ENCODE measurements around the gene RPS6KA5.

The RPS6KA5 gene

DNA sequence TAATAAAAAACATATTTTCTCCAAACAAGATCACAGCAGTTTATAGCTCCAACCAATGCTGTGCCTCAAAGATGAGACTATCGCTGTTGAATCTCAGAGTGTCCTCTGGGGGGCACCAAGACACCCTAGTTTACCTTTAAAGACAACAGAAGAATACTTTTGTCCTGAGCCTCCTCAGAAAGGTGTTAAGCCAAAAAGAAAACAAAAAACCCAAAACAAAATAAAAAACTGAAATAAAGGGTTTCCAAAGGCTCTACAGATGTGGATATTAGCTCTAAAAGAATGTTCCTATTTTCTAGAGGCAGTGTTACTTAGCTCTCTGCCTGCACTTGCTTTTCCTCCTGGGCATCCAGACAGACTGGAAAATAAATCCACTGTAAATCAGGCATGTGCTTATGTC is 157.3 kb downstream of the RPS6KA5 start:
- Mint-ChIP-seq H3K9me3 (no peaks in the 10 kb centered on the region), H3K36me3 (ENCODE audit: low read depth) (peaks cover 7% of the 10 kb centered on the region), H3K27me3 (ENCODE audit: low read depth) (no peaks in the 10 kb centered on the region), H3K4me3 (no peak overlapping the region), H3K4me1 (no peaks in the 10 kb centered on the region), H3K27ac (no peak overlapping the region)
- peak; percentile 67 to 81 (median 72) for TF ChIP-seq CTCF (IDR thresholded peaks at IDR 0.05; ENCODE audit: unreplicated experiment in 3 of 3)

DNA sequence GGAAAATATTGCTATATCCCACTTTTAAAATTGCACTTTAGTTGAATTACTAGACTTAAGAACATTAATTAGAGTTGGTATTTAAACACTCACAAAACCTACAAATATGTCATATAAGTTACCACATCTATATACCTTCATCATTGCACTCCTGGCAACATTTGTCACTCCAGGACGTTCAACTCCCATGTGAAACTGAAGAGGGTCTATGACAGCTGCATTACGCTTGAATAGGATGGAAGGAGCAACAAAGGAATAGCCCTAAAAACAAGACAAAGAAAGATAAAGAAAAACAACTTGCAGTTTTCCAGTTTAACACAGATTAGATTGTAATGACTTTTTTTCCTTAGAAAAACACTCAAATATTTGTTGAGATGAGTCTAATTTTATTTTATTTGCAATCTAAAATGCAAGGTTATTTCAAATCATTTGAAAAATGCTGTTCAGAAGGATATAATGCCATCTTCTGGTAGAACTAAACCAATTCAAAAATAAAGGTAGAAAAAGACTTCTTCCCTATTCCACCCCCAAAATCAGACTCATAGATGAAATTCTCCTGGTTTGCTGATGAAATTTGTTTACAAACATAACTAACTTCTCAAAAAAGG is 159.9 kb downstream of the RPS6KA5 start:
- no peaks in the 10 kb centered on the region for H3K4me1 Mint-ChIP-seq
- TF ChIP-seq CTCF (IDR thresholded peaks at IDR 0.05; ENCODE audit: unreplicated experiment in 3 of 3): peak in 2 of 3 experiments; percentile 14 to 22
- peaks cover 14% of the 10 kb centered on the region for H3K36me3 Mint-ChIP-seq (ENCODE audit: low read depth)
- H3K4me3 Mint-ChIP-seq: no peak overlapping the region
- no peaks in the 10 kb centered on the region for H3K27me3 Mint-ChIP-seq (ENCODE audit: low read depth)
- H3K27ac Mint-ChIP-seq: no peak overlapping the region
- no peaks in the 10 kb centered on the region for H3K9me3 Mint-ChIP-seq

- TF ChIP-seq CTCF (IDR thresholded peaks at IDR 0.05; ENCODE audit: unreplicated experiment in 3 of 3): no peak
- Mint-ChIP-seq H3K27ac (no peak overlapping the region), H3K9me3 (no peaks in the 10 kb centered on the region), H3K4me1 (peaks cover 9% of the 10 kb centered on the region), H3K4me3 (no peak overlapping the region), H3K27me3 (ENCODE audit: low read depth) (no peaks in the 10 kb centered on the region), H3K36me3 (ENCODE audit: low read depth) (peaks cover 14% of the 10 kb centered on the region)
Observed at GRCh38 chr14:90897022-90897421, 163.4 kb downstream of the RPS6KA5 start.

- Mint-ChIP-seq H3K4me3 (no peak overlapping the region), H3K36me3 (ENCODE audit: low read depth) (peaks cover 14% of the 10 kb centered on the region), H3K4me1 (peaks cover 9% of the 10 kb centered on the region), H3K27ac (no peak overlapping the region), H3K9me3 (no peaks in the 10 kb centered on the region), H3K27me3 (ENCODE audit: low read depth) (no peaks in the 10 kb centered on the region)
- no peak for TF ChIP-seq CTCF (IDR thresholded peaks at IDR 0.05; ENCODE audit: unreplicated experiment in 3 of 3)
Observed at GRCh38 chr14:90894241-90894640, 166.2 kb downstream of the RPS6KA5 start.

- H3K4me1 Mint-ChIP-seq: peaks cover 9% of the 10 kb centered on the region
- H3K36me3 Mint-ChIP-seq (ENCODE audit: low read depth): peaks cover 9% of the 10 kb centered on the region
- TF ChIP-seq CTCF (IDR thresholded peaks at IDR 0.05; ENCODE audit: unreplicated experiment in 3 of 3): no peak
- no peaks in the 10 kb centered on the region for H3K9me3 Mint-ChIP-seq
- H3K27ac Mint-ChIP-seq: no peak overlapping the region
- no peaks in the 10 kb centered on the region for H3K27me3 Mint-ChIP-seq (ENCODE audit: low read depth)
- H3K4me3 Mint-ChIP-seq: no peak overlapping the region
Observed at GRCh38 chr14:90893510-90893909, 166.9 kb downstream of the RPS6KA5 start.

DNA sequence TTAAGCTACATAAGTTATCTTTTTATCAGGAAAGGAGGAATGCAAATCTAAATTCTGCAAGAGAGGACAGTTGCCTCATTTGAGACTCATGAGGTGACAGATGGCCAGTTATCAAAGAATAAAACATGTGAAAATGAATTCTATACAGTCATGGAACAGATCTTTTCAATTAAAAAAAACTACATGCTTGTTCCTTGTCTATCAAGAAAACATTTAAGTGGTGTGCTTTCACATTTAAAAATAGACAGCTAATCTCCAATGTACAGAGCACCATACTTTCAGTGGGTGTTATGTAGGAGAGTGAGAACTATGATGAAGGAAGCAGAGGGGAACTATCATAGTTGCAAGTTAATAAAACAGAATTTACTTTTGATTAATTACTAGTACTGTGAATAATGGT is 167.5 kb downstream of the RPS6KA5 start:
- Mint-ChIP-seq H3K27ac (no peak overlapping the region), H3K4me1 (peaks cover 9% of the 10 kb centered on the region), H3K9me3 (no peaks in the 10 kb centered on the region), H3K36me3 (ENCODE audit: low read depth) (peaks cover 8% of the 10 kb centered on the region), H3K27me3 (ENCODE audit: low read depth) (no peaks in the 10 kb centered on the region), H3K4me3 (no peak overlapping the region)
- no peak for TF ChIP-seq CTCF (IDR thresholded peaks at IDR 0.05; ENCODE audit: unreplicated experiment in 3 of 3)

Measured in nephron (organoid).